HG03378 (cell line): Measurements from ENCODE around the gene RAB4A.

Experiments
- ATAC-seq: cut with Tn5 transposase; IDR thresholded peaks from one replicate; pipeline ENCODE4 v1.9.1; 2021; ENCODE audit warnings: mild to moderate bottlenecking, moderate library complexity; ENCODE audit not compliant: unreplicated experiment

The RAB4A gene

DNA sequence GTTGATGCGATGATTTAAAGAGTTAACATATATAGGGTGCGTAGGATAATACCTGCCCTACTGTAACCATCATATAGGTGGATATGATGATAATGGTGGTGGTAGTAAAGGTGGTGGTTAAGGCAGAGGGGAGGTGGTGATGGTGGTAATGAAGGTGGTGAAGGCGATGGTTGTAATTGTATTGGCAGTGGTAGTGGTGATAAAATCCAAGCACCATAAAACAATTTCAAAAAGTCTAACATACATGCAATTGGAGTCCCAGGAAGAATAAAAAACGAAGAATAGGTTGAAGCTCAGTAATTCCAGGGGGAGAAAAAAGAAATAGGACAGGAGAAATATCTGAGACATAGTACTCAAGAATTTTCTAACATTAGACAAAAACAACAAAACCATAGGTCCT is 27.3 kb upstream of the RAB4A start:
- no peak for ATAC-seq

DNA sequence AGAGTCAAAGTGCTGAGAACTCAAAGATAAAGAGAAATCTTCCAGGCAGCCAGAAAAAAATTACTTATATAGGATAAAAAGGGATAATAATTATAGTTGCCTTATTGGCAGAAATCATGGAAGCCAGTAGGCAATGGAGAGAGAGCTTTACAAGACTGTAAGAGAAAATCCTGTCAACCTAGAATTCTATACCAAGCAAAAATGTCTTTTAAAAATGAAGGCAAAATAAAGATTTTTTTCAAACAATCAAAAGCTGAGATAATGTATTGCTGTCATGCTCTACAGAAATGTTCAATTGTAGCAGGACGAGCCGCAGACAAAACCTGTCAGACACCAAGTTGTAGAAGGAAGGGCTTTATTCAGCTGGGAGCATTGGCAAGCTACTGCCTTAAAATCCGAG is 26.8 kb upstream of the RAB4A start:
- ATAC-seq: no peak

DNA sequence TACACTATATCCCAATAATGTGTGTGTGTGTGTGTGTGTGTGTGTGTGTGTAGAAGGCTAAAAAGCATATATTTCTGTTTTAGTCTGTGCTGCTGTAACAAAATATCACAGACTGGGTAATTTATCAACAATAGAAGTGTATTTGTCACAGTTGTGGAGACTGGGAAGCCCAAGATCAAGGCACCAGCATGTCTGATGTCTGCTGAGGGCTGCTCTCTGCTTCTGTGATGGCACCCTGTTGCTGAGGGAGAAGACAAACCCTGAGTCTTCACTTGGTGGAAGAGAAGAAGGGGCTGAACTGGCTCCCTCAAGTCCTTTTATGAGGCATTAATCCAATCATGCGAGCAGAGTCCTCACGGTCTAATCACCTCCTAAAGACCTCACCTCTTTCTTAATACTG is 23.0 kb upstream of the RAB4A start:
- no peak for ATAC-seq

DNA sequence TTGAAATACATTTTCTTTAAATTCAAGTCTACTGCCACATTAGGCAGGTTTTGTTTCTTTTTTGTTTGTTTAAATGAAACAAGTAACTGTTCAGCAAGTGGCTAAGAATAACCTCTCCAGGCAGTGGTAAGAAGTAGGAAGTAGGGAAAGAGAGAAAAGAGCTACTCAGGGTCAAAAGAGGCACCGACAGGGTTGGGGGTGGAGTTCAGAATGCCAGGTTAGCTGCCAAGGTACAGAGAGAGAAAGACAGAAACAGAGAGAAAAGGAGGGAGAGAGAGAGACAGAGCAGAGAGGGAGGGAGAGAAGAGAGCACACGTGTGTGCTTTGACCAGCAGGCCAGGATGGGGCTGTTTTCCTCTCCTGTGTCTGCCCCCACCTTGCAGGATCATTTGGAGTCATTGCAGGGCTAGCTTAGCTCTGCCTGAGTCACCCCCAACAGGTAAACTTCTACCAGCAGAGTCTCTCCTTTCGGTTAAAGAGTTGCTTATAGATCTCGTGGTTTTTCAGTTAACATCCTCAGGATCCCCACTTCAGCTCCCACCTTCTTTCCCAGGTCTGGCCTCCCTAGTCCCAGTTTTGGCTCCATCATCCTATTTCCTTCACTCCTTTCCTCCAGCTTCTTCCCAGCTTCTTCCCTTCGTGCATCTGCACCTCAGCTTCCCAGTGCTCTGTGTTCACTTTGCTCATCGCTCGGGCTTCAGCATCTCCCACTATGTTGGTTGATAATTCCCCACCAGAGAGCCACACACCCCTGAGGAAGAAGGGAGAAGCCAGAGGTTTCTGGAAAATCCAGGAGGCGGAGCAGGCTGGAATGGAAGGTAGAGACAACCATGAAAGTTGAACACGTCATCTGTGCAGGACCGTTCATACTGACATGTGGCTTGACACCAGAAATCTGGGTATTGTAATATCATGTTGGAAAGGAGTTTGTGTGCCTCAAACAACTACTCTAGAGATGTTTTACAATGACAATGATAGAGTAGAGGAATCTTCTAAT is 21.8 kb upstream of the RAB4A start:
- ATAC-seq: no peak

DNA sequence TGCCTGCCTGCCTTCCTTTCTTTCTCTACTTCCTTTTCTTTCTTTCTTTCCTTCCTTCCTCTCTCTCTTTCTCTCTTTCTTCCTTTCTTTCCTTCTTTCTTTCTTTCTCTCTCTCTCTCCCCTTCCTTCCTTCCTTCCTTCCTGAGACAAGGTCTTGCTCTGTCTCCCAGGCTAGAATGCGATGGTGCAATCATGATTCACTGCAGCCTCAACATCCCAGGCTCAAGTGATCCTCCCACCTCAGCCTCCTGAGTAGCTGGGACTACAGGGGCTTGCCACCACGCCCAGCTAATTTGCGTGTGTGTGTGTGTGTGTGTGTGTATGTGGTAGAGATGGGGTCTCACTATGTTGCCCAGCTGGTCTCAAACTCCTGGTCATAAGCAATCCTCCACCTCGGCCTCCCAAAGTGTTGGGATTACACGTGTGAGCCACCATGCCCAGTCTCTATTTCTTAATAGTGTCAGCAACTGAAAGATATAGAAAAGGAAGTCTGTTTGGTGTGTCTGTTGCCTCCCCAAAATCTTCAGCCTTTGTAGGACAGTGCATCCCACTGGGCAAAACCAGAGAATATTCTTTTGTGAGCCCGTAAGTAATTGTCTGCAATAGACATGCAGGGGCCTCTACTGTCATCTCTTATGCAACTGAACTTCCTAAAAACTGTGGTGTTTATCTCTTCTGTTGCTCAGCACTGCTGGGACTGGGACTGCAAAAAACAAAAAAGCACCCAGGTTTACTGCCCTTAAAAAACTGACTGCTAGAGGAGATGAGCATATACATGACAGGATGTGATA is 20.9 kb upstream of the RAB4A start:
- ATAC-seq: no peak

DNA sequence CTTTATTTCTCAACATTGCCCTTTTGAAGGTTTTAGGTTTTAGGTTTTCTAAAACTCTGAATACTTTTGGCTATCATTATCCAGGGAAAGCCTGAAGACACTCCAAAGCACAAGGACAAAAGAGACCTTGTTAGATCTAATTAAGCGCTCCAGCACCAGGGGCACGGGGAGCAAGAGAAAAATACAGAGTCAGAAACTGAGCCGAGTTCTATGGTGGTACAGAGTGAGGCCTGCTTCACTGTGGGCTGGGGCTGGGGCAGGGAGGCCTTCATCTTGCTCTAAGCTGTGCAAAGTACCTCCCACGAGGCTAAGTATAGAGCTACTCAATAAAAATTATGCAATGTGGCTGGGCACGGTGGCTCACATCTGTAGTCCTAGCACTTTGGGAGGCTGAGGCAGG is 19.7 kb upstream of the RAB4A start:
- no peak for ATAC-seq

DNA sequence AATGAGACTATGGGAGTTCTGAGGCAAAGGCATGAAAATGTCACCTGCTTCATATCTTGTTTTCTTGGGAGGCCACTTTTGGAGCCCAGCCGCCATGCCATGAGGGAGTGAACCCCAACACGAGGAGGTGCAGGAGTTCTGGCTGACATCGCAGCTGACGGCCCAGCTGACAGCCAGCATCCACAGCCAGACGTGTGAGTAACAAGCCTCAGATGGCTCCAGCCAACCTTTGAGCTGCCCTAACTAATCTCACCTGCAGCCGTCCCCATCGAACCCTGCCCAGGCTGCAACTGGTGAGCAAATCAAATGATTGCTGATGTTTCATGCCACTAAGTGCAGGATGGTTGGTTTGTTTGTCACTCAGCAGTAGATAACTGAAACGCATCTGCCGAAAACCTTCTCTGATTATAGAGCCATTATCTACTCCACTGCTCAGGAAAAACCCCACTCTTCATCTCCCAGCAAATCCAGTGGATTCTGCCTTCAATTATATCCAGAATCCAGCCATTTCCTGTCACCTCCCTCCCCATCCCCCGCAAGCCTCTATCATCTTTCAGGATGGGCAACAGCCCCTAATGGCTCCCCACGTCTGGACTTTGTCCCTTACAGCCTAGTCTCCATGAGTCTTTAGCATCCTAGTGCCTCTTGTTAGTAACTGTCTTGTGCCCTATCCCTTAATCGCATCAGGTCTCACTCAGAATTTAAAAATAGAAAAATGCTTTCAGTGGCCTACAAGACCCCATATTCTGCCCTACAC is 18.5 kb upstream of the RAB4A start:
- ATAC-seq: no peak

DNA sequence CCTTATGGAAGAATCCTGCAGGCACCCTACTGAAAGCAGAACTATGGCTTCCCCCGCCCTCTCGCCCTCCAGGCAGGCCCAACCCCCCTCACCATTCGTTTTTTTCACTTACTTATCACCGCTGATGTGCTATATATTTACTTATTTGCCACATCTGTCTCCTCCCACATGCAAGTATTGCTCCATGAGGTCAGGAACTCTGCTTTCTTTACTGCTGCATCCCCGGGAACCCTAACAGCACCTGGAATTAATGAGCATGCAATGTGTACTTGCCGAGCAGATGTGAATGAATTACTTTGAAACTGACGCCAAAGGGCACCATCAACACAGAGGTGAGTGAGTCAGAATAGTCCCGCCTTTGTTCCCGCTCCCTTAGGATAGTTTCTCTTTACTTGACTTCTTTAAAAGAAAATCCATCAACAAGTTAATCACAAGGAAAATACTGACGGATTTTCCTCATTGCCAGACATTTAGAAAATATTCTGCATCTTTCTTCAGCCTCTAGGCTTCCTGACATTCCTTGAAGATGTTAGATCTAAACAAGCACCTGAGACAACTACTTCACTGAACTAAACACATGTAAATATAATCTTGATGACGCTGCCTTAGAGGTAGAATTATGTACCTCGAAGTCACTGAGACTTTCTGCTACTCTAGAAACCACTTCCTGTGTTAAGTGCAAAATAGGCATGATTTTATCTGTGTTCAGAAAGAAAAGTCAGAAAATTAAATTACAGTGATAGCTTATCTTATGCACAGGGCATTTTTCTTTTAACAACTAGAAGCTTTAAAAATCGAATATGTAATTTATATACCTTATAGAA is 17.5 kb upstream of the RAB4A start:
- ATAC-seq: no peak

DNA sequence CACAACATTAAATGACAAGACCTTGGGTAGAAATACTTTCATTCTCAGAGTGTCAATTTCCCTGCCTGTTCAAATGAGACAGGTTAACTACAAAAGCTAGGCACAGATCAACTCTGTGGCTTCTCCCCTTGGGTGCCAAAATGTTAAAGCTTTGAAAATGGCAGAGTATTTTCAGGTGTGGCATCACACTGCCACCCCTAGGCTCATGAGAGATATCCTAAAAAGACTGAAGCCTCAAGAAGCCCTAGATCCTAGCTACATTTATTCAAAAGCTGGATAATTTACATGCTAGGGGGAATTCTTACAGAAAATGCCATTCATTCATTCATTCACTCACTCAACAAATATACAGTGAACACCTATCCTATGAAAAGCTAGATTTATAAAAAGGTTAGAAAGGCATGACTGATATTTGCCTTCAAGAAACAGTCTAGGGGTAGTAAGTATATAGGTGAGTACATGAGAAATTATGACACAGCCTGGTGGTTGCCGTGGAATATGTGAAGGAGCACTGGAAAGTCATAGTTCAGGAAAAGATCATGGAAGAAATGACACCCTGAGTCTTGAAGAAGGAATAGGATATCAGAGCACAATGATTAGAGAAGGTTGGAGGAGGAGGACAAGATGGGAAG is 15.9 kb upstream of the RAB4A start:
- ATAC-seq: no peak

DNA sequence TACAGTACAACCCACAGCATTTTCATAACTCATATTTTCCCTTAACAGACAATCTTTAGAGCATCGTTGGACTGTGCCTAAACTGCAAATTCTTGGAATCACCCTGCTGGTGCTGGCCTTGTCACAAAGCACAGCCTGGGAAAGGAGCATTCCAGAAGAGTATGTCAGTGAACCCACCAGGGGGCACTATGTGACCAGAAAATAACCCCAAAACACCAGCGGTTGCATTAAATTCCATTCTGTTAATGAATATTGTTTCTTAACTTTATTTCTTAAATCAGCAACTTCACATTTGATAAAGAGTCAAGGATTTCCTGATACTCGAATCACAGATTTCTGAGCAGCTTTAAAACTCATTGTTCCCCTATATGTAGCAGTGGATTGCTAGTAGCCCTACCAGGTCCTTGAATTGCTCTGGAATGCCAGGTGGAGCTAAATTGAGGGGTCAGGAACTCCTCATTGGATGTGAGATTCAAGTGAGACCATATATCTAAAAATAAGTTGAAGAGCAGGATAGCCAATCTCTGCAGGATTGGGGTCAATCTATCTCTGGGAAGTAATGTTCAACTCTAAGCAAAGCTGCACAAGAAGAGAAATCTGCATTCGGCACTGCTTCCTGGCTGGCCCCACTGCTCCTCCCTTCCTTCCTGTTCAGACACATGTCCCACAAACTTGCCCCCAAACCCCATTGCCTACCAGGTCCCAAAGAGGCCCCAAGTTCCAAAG is 12.7 kb upstream of the RAB4A start:
- ATAC-seq: no peak

DNA sequence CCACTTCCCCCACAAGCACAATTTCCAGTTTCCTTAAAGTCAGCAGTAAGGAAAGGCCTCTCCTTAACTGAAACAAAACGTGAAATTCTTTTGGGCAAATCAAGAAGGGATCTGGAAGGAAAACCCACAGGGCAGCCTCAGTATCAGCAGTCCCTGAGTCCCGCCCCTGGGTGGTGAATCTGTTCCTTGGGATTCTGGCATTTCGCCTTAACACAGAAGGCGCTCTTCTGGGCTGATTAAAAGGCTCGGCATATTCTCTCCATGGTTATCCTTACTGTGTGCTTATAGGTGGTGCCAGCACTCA is 12.2 kb upstream of the RAB4A start:
- ATAC-seq: no peak

DNA sequence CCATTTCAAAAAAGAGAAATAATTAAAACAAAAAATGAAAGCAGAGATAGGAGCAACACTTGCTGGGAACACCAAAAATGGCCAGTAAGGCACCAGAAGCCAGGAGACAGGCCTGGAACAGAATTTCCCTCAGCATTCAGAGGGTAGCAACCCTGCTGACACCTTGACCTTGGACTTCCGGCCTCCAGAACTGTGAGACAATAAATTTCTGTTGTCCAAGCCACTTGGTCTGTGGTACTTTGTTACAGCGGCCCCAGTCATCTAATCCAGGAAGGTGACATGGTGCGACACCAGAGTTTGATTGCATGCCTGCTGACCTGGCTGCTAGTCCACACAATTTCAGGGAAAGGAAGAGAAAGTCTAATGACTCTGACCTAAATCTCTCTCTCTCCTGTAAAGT is 10.6 kb upstream of the RAB4A start:
- ATAC-seq: no peak

DNA sequence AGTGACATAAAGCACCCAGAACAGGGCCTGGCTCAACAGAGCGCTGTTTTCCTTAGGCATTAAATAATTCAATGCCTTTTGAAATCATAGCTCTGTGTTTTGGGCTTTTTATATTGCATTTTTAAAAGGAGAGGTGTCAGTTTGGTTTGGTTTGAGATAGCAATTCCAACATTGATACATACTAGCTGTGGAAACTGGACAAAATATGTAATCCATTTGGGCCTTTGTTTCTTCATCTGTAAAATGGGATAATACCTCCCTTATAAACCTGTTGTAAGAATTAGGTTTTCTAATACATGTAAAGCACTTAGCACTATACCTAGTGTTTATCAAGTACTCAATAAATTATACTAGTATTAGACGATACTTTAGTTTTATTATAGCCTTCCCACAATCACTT is 8.7 kb upstream of the RAB4A start:
- no peak for ATAC-seq

DNA sequence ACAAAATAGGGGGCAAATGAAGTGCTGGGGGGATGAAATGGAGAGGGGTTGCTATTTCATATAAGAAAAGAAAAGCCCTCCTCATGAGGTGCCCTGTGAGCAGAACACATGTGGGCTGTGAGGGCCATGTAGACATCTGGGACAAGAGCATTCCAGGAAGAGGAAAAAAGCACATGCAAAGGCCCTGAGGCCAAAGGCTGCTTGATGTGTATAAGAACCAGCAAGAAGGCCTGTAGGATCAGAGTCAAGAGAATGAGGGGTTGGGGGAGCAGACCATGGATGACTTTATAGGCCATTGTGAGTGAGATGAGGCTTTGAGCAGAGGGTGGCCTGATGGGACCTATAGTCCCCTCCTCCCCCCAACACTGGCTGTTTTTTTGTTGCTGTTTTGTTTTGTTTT is 7.7 kb upstream of the RAB4A start:
- no peak for ATAC-seq

DNA sequence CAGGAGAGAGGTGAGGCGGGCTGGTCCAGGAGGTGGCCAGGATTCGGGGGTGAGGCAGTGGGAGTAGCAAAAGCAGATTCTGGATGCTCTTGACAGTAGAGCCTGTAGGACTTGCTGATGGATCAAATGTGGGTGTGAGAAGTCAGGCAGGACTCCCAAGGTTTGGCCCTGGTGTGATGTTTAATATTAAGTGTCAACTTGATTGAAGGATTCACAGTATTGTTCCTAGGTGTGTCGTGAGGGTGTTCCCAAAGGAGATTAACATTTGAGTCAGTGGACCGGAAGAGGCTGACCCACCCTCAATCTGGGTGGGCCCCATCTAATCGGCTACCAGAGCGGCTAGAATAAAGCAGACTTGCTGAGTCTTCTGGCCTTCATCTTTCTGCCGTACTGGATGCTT is 6.8 kb upstream of the RAB4A start:
- ATAC-seq: no peak

DNA sequence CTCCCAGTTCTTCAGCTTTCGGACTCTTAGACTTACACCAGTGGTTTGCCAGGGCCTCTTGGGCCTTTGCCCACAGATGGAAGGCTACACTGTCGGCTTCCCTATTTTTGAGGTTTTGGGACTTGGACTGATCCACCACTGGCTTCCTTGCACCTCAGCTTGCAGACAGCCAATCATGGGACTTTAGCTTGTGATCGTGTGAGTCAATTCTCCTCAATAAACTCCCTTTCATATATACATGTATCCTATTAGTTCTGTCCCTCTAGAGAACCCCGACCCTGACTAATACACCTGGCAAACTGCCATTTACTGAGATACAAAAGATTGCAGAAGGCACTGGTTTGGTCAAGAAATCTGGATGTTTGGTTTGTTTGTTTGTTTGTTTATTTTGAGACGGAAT is 6.4 kb upstream of the RAB4A start:
- ATAC-seq: no peak

DNA sequence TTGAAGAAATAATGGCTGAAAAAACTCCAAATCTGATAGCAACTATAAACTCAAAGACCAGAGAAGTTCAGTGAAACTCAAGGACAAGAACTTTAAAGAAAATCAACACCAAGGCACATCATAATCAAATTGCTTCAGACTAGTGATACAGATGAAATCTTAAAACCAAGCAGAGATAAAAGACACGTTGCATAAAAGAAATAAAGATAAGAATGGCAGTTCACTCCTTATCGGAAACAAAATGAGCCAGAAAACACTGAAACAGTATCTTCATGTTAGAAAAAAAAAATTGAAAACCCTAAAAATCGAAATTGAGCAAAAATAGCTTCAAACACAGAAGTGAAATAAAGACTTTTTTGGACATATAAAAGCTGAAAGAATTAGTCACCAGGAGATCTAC is 4.6 kb upstream of the RAB4A start:
- ATAC-seq: no peak

DNA sequence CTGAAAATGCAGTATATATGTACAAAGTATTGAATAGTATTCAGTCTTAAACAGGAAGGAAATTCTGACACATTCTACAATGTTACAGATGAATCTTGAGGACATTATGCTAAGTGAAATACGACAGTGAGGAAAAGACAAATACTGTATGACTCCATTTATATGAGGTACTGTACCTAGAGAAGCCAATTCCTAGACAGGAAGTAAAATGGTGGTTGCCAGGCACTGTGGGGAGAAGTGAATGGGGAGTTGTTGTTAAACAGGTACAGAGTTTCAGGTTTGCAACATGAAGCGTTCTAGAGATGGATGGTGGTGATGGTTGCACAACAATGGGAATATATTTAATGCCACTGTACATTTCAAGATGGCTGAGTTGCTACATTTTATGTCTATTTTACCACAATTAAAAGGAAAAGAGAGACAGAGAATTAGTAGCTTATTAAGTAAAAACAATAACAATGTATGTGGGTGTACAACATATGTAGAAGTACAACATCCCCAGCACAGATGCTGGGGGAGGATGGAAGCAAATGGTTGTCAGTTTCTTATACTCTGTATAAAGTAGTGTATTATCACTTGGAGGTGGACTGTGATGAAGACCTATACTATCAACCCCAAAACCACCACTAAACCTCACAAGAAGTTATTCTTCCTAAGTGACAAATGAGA is 3.9 kb upstream of the RAB4A start:
- ATAC-seq: no peak

DNA sequence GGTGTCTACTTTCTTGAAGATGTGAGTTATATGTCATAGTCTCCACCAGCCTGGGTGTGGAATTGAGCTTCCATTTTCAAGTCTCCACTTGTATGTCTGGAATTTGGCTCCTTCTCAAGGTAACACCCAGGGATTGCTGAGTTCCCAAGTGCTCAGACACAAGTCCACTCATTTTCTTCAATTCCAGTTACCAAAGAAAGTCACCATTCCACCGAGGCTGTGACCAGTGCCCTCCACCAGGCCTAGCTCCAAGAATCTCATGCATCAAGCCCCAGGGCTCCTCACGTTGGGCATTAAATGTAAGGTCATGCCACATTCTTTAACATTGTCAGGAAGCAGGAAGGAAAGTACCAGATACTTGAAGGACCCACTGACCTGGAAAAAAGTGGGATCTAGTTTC is 2.4 kb upstream of the RAB4A start:
- ATAC-seq: no peak
